AG20443 (cell line): ENCODE data around the gene ST6GALNAC1.
A peak's percentile ranks its signal among the peaks of the same experiment; 100 is the strongest.
"Not testable (repeated sequence)": the region's sequence is repeated elsewhere in the genome, so short reads cannot be mapped to it uniquely, and the experiment has no call there.

Source experiments
- DNase-seq: peaks from one replicate; pipeline ENCODE4 v3.0.0; 2012; ENCODE audit warnings: low spot score, mixed read lengths

The ST6GALNAC1 gene

GRCh38 chr17:76612465-76612864, 31.1 kb downstream of the ST6GALNAC1 start:
- no peak for DNase-seq

- DNase-seq: no peak
Observed at GRCh38 chr17:76611758-76612157, 31.8 kb downstream of the ST6GALNAC1 start.

GRCh38 chr17:76611080-76611749, 32.3 kb downstream of the ST6GALNAC1 start:
- DNase-seq: not testable (repeated sequence)

GRCh38 chr17:76606685-76607084, 36.9 kb downstream of the ST6GALNAC1 start:
- not testable (repeated sequence) for DNase-seq

- DNase-seq: no peak
Observed at GRCh38 chr17:76601065-76601464, 42.5 kb downstream of the ST6GALNAC1 start.

GRCh38 chr17:76599694-76600460, 43.7 kb downstream of the ST6GALNAC1 start:
- DNase-seq: no peak

GRCh38 chr17:76598004-76598439, 45.5 kb downstream of the ST6GALNAC1 start:
- no peak for DNase-seq

- DNase-seq: no peak
Observed at GRCh38 chr17:76597156-76598003, 46.2 kb downstream of the ST6GALNAC1 start.

- no peak for DNase-seq
Observed at GRCh38 chr17:76594690-76595089, 48.9 kb downstream of the ST6GALNAC1 start.

- DNase-seq: no peak
Observed at GRCh38 chr17:76593959-76594358, 49.6 kb downstream of the ST6GALNAC1 start.

- no peak for DNase-seq
Observed at GRCh38 chr17:76593384-76593826, 50.2 kb downstream of the ST6GALNAC1 start.

- no peak for DNase-seq
Observed at GRCh38 chr17:76588182-76588581, 55.4 kb downstream of the ST6GALNAC1 start.

- no peak for DNase-seq
Observed at GRCh38 chr17:76586741-76587487, 56.6 kb downstream of the ST6GALNAC1 start.

- DNase-seq: peak; percentile 71
Observed at GRCh38 chr17:76585649-76586593, 57.6 kb downstream of the ST6GALNAC1 start, which contains the start of gene ST6GALNAC2. Gene ST6GALNAC2 (minus strand): TSS chr17:76585860. CDS start chr17:76585808, 52 bp downstream.

- DNase-seq: peak; percentile 63
Observed at GRCh38 chr17:76585033-76585648, 58.4 kb downstream of the ST6GALNAC1 start.

GRCh38 chr17:76584427-76585032, 59.0 kb downstream of the ST6GALNAC1 start:
- no peak for DNase-seq

GRCh38 chr17:76582660-76583059, 60.9 kb downstream of the ST6GALNAC1 start:
- DNase-seq: no peak

GRCh38 chr17:76581515-76581914, 62.0 kb downstream of the ST6GALNAC1 start:
- no peak for DNase-seq

- DNase-seq: no peak
Observed at GRCh38 chr17:76579281-76579680, 64.3 kb downstream of the ST6GALNAC1 start.
